Measurements from ENCODE around the gene CEP83.
"Not testable (repeated sequence)": the region's sequence is repeated elsewhere in the genome, so short reads cannot be mapped to it uniquely, and the experiment has no call there.

Gene CEP83

DNA sequence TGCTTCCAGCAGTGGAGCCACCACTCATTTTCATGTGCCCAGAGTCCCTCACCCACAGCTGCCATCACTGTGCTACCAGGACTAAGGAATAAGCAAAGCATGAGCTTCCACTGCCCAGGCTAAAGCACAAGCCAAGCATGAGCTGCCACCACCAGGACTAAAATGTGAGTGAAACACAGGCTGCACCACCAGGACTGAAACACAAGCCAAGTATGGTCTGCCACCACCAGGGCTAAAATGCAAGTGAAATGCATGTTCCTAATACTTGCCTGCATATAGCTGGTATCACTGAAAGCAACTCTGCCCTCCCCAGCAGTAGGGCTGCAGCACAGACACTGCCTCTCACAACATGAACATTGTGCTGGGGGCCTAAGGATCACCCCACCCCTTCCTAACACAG, 30.0 kb downstream of the CEP83 start:
- DNase-seq = no peak

GRCh38 chr12:94429191-94429590, 30.5 kb downstream of the CEP83 start:
- DNase-seq = no peak

- DNase-seq = no peak
Observed at GRCh38 chr12:94427501-94428381, 31.9 kb downstream of the CEP83 start.

- DNase-seq = no peak
Observed at GRCh38 chr12:94426049-94426448, 33.6 kb downstream of the CEP83 start.

- not testable (repeated sequence) for DNase-seq
Observed at GRCh38 chr12:94424830-94425229, 34.8 kb downstream of the CEP83 start.

GRCh38 chr12:94421868-94422740, 37.6 kb downstream of the CEP83 start:
- DNase-seq = no peak

DNA sequence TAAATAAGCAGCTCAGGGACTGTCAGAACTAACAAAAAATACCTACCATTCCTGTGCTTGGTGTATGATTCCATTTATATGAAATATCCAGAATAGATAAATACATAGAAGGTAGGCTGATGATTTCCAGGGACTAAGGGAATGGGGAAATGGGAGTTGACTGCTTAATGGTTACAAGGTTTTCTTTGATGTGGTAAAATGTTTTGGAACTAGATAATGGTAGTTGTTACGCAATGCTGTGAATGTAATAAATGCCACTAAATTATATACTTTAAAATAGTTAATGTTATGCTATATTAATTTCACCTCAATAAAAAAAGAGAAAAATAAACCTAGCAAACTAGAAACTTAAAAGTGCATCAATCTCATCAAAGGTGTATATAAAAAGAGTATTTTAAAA, 41.1 kb downstream of the CEP83 start:
- no peak for DNase-seq

DNA sequence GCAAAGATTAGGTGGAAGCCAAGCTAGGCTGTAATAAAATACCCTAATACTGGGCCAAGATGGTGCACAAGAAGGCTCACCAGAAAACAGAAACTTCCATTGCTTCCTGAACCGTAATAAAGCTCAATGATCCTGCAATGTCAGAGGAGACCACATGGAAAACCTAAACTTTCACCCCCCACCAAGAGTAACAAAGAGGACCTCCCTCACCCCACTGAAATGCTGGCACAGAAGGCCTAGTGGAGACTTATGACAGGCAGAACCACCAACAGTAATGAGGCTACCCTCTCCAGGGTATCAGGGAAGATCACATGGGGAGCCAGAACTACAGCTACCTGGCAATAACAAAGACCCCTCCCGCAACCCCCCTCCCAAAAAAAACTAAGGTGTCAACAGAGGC, 43.1 kb downstream of the CEP83 start:
- DNase-seq = no peak

- no peak for DNase-seq
Observed at GRCh38 chr12:94415066-94415465, 44.6 kb downstream of the CEP83 start.

DNA sequence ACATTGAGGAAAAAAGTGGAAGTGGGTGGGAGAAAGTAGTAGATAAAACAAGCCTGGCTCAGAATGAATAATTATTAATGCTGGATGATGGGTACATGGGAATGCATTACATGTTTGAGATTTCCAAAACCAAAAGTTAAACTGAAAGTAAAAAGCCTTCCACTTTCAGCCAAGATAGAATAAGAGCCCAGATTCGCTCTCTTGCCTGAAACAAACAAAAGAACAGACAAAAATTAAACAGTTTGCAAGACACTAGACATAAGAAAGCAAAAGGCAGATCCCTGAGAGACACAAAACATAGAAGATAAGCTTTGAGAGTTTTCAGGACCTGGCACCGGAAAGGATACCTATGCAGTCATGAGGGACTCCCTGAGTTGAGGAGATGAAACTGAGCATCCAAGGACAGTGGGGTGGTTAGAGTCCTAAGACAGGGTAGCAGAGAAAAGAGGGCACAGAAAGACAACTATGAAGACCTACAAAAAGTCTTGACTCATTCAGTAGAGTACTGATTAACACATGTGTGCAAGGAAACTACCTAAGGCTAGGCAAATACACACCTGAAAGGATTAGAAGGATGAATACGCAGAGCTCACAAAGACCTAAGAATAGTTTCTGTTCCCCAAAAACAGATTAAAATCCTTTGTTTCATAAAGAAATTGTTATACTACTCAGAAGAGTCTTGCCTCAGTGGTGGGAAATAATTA, 54.1 kb downstream of the CEP83 start:
- DNase-seq = no peak

DNA sequence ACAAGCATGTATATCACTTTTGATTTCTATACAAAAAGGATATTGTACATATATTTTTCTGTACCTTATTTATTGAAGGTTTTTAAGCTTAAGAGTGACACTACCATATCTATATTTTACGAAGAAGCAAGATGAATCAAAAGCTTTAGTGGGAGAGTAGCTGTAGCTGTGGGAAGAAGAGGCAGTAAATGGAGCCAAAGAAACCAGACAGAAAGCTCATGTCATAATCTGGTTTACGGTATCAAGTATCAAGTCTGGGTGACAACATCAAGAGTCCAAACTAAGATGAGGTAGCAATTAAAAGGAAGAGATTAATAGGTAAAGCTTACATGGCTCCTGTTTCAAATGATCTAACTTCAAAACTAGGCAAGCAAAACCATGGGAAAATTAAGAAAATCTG, 54.8 kb downstream of the CEP83 start:
- no peak for DNase-seq

- DNase-seq = no peak
Observed at GRCh38 chr12:94401326-94401725, 58.3 kb downstream of the CEP83 start.

- DNase-seq = not testable (repeated sequence)
Observed at GRCh38 chr12:94398685-94399084, 61.0 kb downstream of the CEP83 start.

DNA sequence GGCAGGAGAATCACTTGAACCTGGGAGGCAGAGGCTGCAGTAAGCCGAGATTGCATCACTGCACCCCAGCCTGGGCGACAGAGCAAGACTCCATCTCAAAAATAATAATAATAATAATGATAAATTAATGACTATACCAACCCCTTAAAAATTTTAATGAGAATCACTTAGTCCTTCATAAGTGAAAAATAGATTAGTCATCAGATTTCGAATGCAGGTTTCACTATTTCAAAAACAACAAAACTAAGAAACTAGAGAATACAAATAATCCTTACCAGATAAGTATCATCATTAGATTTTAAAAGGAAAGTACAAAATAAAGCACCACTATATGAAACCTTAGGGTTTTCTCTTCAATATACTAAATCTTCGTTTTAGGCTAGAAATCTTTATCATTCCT, 62.3 kb downstream of the CEP83 start:
- DNase-seq = no peak

DNA sequence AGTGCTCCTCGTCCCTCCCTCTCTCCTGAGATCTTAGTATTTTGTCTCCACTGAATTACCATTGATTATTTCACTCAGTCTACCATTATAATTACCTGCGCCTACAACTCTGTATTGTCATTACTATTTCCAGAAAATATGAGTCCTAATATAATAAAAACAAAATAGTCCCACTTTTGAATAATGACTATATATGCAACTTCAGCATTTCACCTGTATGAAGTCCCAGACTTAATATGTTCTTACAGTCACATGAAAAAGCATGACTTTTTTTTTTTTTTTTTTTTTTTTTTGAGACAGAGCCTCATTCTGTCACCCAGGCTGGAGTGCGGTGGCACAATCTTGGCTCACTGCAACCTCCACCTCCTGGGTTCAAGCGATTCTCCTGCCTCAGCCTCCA, 63.7 kb downstream of the CEP83 start:
- DNase-seq = not testable (repeated sequence)

- DNase-seq = no peak
Observed at GRCh38 chr12:94390130-94390485, 69.6 kb downstream of the CEP83 start.

GRCh38 chr12:94389482-94390129, 70.1 kb downstream of the CEP83 start:
- not testable (repeated sequence) for DNase-seq

GRCh38 chr12:94386422-94386821, 73.2 kb downstream of the CEP83 start:
- no peak for DNase-seq

DNA sequence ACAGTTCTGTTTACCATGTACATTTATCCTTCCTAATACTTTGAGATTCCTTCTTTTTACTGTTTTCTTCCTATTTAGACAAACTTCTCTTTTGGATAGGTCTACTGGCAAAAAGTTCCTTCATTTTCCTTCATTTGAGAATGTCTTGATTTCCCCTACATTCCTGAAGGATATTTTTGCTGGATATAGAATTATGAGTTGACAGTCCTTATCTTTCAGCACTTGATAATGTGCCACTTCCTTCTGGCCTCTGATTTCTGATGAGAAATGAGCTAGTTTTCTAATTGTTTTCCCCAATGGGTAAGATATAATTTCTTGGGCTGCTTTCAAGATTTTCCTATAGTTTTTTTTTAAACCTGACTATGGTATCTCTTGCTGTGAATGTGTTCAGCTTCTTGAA, 75.6 kb downstream of the CEP83 start:
- no peak for DNase-seq

- no peak for DNase-seq
Observed at GRCh38 chr12:94380507-94380906, 79.2 kb downstream of the CEP83 start.

DNA sequence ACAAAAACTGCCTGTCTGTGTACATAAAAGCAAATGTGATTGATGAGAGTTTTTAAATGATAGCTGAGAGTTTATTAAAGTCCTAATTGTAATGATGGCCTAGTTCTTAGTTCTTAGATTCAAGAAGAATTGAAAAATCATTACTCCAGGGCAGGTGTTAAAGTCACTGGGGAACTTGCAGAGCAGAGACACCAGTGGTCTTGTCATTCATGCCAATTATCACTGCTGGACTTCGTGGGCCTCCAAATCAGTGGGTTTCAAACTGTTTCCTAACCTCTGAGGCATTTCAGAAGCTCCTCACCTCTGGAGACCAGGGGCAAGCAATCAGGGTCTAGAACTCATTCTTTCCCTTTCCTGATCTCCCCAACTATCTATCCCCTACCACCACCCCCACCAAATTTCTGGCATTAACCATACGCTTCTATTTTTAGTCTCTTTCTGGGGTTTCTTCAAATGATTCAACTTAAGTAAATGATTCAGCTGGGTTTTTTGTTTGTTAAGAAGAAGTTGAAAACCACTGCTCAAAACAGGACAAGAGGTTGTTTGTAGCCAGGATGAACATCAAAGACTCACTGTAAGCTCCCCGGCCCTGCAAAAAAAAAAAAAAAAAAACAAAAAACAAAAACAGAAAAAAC, 80.1 kb downstream of the CEP83 start:
- no peak for DNase-seq

- no peak for DNase-seq
Observed at GRCh38 chr12:94377599-94377998, 82.1 kb downstream of the CEP83 start.
